GM21367 (cell line): ENCODE results near the gene SPATA6.

ENCODE experiments used
- ATAC-seq: cut with Tn5 transposase; IDR thresholded peaks from one replicate; pipeline ENCODE4 v1.9.1; 2021; ENCODE audit not compliant: unreplicated experiment

The SPATA6 gene

DNA sequence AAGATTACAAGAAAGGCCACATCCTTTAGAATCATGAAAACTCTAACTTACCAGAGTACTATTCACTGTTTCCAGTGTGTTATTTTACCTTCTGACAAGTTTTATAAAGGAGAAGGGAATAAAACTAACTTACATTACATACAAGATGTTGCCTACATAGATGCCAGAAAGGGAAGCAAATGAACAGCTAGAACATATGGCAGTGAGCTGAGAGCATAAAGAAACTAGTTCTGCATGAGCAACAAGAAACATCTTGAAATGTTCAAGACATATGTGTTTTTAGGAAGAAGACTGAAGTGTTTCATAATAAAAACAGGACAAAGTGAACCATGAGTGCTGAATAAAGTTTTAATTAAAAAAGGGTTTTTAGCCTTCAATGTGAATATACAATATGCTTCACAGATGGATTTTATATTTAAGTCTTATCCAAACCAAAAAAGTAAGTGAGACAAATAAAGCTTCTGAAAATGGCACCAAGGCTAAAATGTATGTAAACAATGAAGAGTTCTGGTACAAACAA, 210.1 kb downstream of the SPATA6 start:
- ATAC-seq, result no peak

DNA sequence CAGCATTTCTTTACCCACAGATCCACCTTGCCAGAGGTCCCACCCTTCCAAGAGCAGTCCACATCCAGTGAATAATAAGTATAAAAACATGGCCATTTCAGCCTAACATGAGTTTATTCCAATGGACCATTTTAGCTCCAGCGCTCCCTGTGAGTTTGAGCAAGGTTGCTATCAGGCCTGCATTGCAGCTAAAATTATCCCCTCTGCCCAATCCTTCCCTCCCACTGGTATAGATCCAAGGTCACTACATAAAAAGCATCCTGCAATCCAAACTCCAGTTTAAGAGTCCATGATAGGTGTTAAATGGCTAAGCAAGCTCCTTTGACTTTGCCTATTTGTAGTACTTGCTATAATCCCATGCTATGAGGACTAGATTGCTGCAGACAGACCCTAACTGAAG, 213.9 kb downstream of the SPATA6 start:
- ATAC-seq, result no peak

DNA sequence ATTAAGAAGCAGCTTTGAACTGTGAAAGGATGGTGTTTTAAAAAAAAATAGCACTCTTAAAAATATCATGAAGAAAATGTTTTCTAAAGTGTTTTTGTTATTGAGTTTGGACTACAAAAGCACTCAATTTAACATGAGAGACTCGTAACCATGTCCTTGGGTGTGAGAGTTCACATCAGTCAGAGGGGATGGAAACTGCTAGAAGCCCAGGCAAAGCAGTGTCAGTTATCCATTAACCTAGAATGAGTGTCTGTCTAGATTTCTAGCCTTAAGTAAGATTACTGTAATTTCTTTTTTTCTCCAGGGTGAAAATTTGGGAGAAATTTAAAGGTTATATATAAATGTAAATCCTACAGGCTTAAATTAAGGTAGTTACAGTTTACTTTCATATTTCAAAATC, 217.8 kb downstream of the SPATA6 start:
- no peak for ATAC-seq

DNA sequence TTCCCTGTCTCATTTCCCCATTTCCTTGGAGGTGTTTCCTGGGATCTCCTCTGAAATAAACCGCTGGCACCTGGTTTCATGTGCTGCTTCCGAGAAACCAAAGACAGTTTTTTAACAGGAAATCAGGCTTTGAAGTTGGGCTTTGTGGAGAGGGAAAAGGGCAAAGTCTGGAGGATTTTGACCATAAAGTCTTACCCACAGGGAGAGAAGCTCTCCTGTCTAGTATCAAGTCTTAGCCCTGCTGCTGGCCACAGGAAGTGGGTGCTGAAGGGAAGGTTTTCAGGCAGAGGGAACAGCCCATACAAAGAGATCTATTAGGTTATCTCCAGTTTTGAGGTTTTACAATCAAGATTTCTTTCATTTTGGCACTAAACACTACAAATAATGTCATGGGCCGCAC, 220.2 kb downstream of the SPATA6 start:
- no peak for ATAC-seq

DNA sequence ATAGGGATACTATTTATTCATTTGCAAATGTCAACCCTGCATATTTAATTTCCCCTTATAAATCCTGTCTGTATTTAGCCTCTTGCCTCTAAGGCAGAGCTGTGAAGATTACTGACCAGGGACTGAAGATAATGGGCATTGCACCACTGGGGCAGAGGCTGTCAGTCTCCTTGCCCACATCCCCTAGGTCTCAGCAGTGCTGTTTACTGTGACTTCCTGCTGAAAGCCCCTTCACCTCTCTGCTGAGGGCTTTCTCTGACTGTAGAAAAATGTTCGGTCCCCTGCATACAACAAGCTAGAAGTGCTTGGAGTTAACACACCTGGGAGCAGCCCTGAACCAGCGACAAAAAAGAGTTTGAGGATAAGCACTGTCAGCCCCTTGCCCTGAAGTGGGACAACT, 220.7 kb downstream of the SPATA6 start:
- no peak for ATAC-seq

DNA sequence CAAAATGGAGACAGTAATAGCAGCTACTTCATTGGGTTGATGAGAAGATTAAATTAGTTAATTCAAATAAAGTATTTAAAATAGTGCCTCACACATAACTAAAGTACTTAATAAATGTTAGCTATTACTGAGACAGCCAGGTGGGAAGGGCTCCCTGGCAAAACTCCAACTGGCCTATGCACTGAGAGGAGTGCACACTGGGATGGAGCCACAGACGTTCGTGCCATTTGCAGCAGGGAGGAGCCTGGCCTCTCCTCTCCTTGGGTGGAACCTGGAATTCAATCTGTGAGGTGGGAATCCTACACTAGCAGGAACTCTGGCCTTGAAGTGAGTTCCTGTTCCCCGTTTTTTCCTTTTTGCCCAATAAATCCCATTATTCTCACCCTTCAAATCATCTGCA, 221.4 kb downstream of the SPATA6 start:
- ATAC-seq, result no peak

DNA sequence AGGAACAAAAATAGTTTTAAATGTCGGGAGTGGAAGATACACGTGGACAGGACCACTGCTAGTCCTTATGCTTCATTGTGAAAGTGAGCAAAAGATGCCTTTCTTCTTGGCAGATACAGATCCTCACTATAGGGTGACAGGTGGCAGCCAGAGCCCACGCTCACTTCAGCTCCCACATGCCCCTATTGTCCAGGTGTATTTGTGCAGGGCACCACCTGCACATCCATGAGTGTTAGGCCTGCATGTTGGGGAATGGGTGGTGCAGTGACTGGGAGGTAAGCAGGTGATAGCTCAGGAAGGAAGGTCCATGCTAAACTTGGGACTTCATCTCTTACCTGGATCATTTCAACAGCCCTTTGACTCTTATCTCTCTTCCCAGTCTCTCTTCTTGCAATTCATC, 222.1 kb downstream of the SPATA6 start:
- no peak for ATAC-seq

DNA sequence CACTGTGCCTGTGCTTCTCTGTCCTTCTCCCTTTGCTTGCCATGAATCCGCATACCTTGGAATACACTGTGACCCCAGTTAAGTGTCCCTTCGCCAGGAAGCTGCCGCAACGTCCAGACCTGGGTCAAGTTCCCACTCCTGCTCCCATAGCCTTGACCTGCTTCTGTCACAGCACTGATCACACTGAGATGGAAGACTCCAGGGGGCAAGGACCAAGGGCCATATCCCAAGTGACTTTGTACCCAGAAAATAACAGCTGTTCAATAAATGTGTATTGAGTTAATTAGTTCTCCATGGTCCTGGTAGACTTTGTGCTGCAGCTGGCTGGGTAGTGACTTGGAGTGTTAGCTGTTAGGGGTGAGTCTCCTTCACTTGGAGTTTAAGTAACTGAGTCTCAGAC, 223.6 kb downstream of the SPATA6 start:
- ATAC-seq, result no peak

DNA sequence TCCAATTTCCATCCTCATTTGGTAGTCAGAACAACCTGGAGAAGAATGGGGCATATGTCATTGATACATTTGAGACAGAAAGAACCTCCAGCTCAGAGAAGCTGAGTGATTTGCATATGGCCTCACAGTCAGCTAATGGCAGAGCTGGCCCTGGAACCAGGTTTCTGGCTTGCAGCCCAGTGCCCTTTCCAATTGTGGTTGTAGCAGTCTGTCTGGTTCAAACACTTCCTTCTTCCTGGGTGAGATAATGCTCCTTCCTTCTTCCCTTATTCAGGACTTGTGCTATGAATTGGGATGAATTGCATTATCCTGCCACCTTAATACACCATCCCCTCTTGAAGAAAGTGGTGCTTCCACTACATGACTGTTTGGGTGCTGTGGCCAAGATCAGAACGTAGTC, 225.3 kb downstream of the SPATA6 start:
- ATAC-seq, result no peak
